Activated T-helper 1 cell treated with anti-CD3 and anti-CD28 coated beads, Interleukin-12 subunit alpha, Interleukin-12 subunit beta, Interleukin-2, Interleukin-4 antibody, amounts not matched to agents 30 ng/mL and 10 ng/mL and 1 ng/mL, durations not matched to agents 14 hours and 24 hours and 36 hours (primary cell): Measurements from ENCODE around the gene ZNF774. TPM values are rescaled to one million over a fixed set of nuclear protein-coding genes. Genes with fewer than 3 reads are reported as not detected.
A peak's percentile ranks its signal among the peaks of the same experiment; 100 is the strongest.
"Not testable (repeated sequence)": the region's sequence is repeated elsewhere in the genome, so short reads cannot be mapped to it uniquely, and the experiment has no call there.

ENCODE experiments used
- DNase-seq: peaks from one replicate; pipeline ENCODE4 v3.0.0; 2021; ENCODE audit warnings: low spot score
- H3K27ac Mint-ChIP-seq: one replicate; pipeline ENCODE4 v1.8.0; 2021; ENCODE audit warnings: mild to moderate bottlenecking, mixed read lengths
- H3K27me3 Mint-ChIP-seq: one replicate; pipeline ENCODE4 v1.8.0; 2022; ENCODE audit warnings: mild to moderate bottlenecking, moderate library complexity, mixed read lengths; ENCODE audit not compliant: insufficient read depth
- H3K36me3 Mint-ChIP-seq: one replicate; pipeline ENCODE4 v1.8.0; 2021; ENCODE audit warnings: low read depth, mixed read lengths
- H3K4me1 Mint-ChIP-seq: one replicate; pipeline ENCODE4 v1.8.0; 2021; ENCODE audit warnings: low read depth, mixed read lengths
- H3K4me3 Mint-ChIP-seq: one replicate; pipeline ENCODE4 v1.8.0; 2021; ENCODE audit warnings: mild to moderate bottlenecking, moderate library complexity, mixed read lengths
- H3K9me3 Mint-ChIP-seq: one replicate; pipeline ENCODE4 v1.8.0; 2021; ENCODE audit warnings: mixed read lengths
- intact Hi-C: fragments of 100-400 bp; cut with micrococcal nuclease; formaldehyde crosslinking; loops from one replicate; pipeline ENCODE4 v1.15.1; 2024
- total RNA-seq: library from RNA; stranded (reverse); gene quantifications from 2 replicates; pipeline ENCODE4 v1.2.3, GENCODE V29; 2022

Gene ZNF774
- total RNA-seq = 1.6 and 2.1 TPM in 2 replicates

- Mint-ChIP-seq H3K27me3 (no peaks in the 10 kb centered on the region), H3K4me3 (peak within 1 kb of the TSS; percentile 90), H3K27ac (peak within 1 kb of the TSS; percentile 85), H3K4me1 (peaks cover 10% of the 10 kb centered on the region), H3K9me3 (no peaks in the 10 kb centered on the region), H3K36me3 (no peaks in the 10 kb centered on the region)
- intact Hi-C loops = loop anchor here (1.0 to 2.0 kb wide), 5 partner anchors 10 to 67 kb away; partner anchors contain the start of gene IQGAP1
- DNase-seq = peak; percentile 88
Measured at GRCh38 chr15:90352107-90352893, at the start of gene ZNF774. Gene ZNF774 (plus strand): TSS chr15:90352284. CDS start chr15:90354661, 2,377 bp downstream.

GRCh38 chr15:90305355-90305754 is 46.7 kb upstream of the ZNF774 start:
- Mint-ChIP-seq H3K4me1 (peaks cover 49% of the 10 kb centered on the region), H3K27ac (peak overlapping the region; percentile 1)
- not testable (repeated sequence) for H3K27me3 Mint-ChIP-seq, H3K36me3 Mint-ChIP-seq, H3K9me3 Mint-ChIP-seq, H3K4me3 Mint-ChIP-seq, DNase-seq
- intact Hi-C loops = loop anchor here (10.0 kb wide), 1 partner anchor 411 kb away; the partner anchor contains the start of gene AP3S2

- H3K4me3 Mint-ChIP-seq = peak overlapping the region; percentile 63
- no peaks in the 10 kb centered on the region for H3K36me3 Mint-ChIP-seq
- peaks cover 49% of the 10 kb centered on the region for H3K4me1 Mint-ChIP-seq
- H3K9me3 Mint-ChIP-seq = no peaks in the 10 kb centered on the region
- H3K27ac Mint-ChIP-seq = peak overlapping the region; percentile 80
- intact Hi-C loops = loop anchor here (1.0 to 10.0 kb wide), 3 partner anchors 13 to 411 kb away; partner anchors contain the start of gene AP3S2
- H3K27me3 Mint-ChIP-seq = peaks cover 4% of the 10 kb centered on the region
- no peak for DNase-seq
Measured at GRCh38 chr15:90305932-90306331, 46.2 kb upstream of the ZNF774 start.

- no peaks in the 10 kb centered on the region for H3K36me3 Mint-ChIP-seq
- peaks cover 2% of the 10 kb centered on the region for H3K27me3 Mint-ChIP-seq
- intact Hi-C loops = loop anchor here (1.0 to 10.0 kb wide), 3 partner anchors 14 to 412 kb away; partner anchors contain the start of gene AP3S2
- peaks cover 44% of the 10 kb centered on the region for H3K4me1 Mint-ChIP-seq
- no peaks in the 10 kb centered on the region for H3K9me3 Mint-ChIP-seq
- peak overlapping the region; percentile 80 for H3K27ac Mint-ChIP-seq
- peak; percentile 30 for DNase-seq
- peak overlapping the region; percentile 63 for H3K4me3 Mint-ChIP-seq
Measured at GRCh38 chr15:90306560-90306959, 45.5 kb upstream of the ZNF774 start.

- DNase-seq = no peak
- Mint-ChIP-seq H3K9me3 (no peaks in the 10 kb centered on the region), H3K4me3 (no peak overlapping the region), H3K36me3 (no peaks in the 10 kb centered on the region), H3K27me3 (peaks cover 4% of the 10 kb centered on the region), H3K27ac (no peak overlapping the region), H3K4me1 (peaks cover 48% of the 10 kb centered on the region)
- intact Hi-C loops = loop anchor here (2.0 to 10.0 kb wide), 2 partner anchors 15 to 413 kb away; partner anchors contain the start of gene AP3S2
Measured at GRCh38 chr15:90307661-90308060, 44.4 kb upstream of the ZNF774 start.

DNA sequence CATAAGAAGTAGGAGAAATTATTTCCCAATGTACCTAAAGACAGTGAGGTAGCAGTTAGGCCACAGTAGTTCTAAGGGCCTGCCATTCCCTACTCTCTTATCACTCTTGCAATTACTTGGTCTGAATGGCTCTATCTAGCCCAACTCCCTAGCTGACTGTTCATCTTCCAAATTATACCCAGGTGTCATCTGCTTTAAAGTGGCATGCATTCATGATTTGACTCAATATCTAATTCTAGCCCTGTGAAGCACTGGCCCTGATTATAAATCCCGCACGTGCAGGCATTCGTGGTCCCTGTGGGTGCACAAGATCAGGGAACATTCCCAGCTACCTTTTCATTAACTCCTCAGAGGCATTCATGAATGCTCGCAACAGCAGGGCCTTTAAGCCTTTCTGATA is 43.1 kb upstream of the ZNF774 start:
- Mint-ChIP-seq H3K4me3 (no peak overlapping the region), H3K4me1 (peaks cover 43% of the 10 kb centered on the region), H3K27ac (no peak overlapping the region), H3K9me3 (no peaks in the 10 kb centered on the region), H3K27me3 (peaks cover 17% of the 10 kb centered on the region), H3K36me3 (no peaks in the 10 kb centered on the region)
- intact Hi-C loops = loop anchor here (10.0 kb wide), 1 partner anchor 414 kb away; the partner anchor contains the start of gene AP3S2
- no peak for DNase-seq

GRCh38 chr15:90315278-90315982 is 36.7 kb upstream of the ZNF774 start:
- DNase-seq = no peak
- intact Hi-C loops = no loop called here
- Mint-ChIP-seq H3K4me1 (peaks cover 18% of the 10 kb centered on the region), H3K4me3 (no peak overlapping the region), H3K9me3 (no peaks in the 10 kb centered on the region), H3K27ac (no peak overlapping the region), H3K27me3 (peaks cover 22% of the 10 kb centered on the region), H3K36me3 (no peaks in the 10 kb centered on the region)

- no peaks in the 10 kb centered on the region for H3K9me3 Mint-ChIP-seq
- intact Hi-C loops = no loop called here
- H3K4me3 Mint-ChIP-seq = no peak overlapping the region
- no peak for DNase-seq
- no peak overlapping the region for H3K27ac Mint-ChIP-seq
- peaks cover 20% of the 10 kb centered on the region for H3K27me3 Mint-ChIP-seq
- H3K36me3 Mint-ChIP-seq = no peaks in the 10 kb centered on the region
- peaks cover 20% of the 10 kb centered on the region for H3K4me1 Mint-ChIP-seq
Measured at GRCh38 chr15:90316139-90316538, 35.9 kb upstream of the ZNF774 start.

- no peak overlapping the region for H3K4me3 Mint-ChIP-seq
- H3K36me3 Mint-ChIP-seq = no peaks in the 10 kb centered on the region
- DNase-seq = no peak
- H3K27me3 Mint-ChIP-seq = peaks cover 12% of the 10 kb centered on the region
- intact Hi-C loops = no loop called here
- no peak overlapping the region for H3K27ac Mint-ChIP-seq
- no peaks in the 10 kb centered on the region for H3K9me3 Mint-ChIP-seq
- H3K4me1 Mint-ChIP-seq = peaks cover 9% of the 10 kb centered on the region
Measured at GRCh38 chr15:90318591-90318990, 33.5 kb upstream of the ZNF774 start.

DNA sequence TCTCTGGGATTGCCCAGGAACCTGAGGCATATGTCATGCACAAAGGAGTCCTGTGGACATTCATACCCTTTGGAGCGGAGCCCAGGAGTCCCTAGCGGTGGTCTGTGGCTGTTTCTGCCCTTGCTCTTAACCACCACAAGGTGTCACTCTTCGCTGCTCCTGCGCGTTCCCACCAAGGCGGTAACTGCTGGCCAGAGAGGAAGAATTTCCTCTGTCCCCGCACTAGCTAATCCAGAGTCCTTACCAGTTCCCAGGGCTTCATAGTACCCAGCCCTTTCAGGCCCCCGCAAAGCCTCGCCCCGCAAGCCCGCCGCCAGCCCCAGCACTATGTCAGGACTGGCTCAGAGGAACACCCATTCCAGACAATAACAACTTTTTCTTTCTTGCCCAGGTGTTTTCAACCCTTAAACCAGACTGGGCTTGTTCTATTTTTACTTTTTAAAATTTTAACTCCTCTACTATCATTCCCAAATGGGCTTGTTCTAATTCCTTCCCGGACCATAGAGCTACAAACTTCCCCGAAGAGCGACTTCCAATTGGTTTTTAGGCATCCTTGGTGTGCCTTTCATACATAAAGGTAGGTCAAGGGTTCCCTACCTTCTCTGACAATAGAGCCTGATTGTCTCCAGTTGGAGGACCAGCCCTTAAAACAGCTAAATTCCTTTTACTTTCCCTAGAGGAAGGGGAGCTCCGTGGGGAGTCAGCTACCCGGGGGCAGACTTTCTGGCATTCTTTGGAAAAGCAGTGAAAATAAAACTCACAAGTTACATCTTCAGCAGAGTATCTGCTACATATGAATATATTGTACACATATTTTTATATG is 31.8 kb upstream of the ZNF774 start:
- H3K27ac Mint-ChIP-seq = no peak overlapping the region
- no peak overlapping the region for H3K4me3 Mint-ChIP-seq
- no peaks in the 10 kb centered on the region for H3K36me3 Mint-ChIP-seq
- DNase-seq = peak; percentile 60
- intact Hi-C loops = loop anchor here (1.0 to 5.0 kb wide), 7 partner anchors 32 to 373 kb away; partner anchors contain the start of gene ZNF774
- H3K27me3 Mint-ChIP-seq = peaks cover 2% of the 10 kb centered on the region
- no peaks in the 10 kb centered on the region for H3K9me3 Mint-ChIP-seq
- H3K4me1 Mint-ChIP-seq = peaks cover 9% of the 10 kb centered on the region

- H3K9me3 Mint-ChIP-seq = no peaks in the 10 kb centered on the region
- H3K4me1 Mint-ChIP-seq = peaks cover 14% of the 10 kb centered on the region
- DNase-seq = no peak
- no peak overlapping the region for H3K27ac Mint-ChIP-seq
- no peaks in the 10 kb centered on the region for H3K36me3 Mint-ChIP-seq
- H3K27me3 Mint-ChIP-seq = peaks cover 2% of the 10 kb centered on the region
- no peak overlapping the region for H3K4me3 Mint-ChIP-seq
- intact Hi-C loops = loop anchor here (1.0 to 5.0 kb wide), 7 partner anchors 31 to 372 kb away; partner anchors contain the start of gene ZNF774
Measured at GRCh38 chr15:90320885-90321278, 31.2 kb upstream of the ZNF774 start.

- no peaks in the 10 kb centered on the region for H3K36me3 Mint-ChIP-seq
- peaks cover 15% of the 10 kb centered on the region for H3K4me1 Mint-ChIP-seq
- H3K27me3 Mint-ChIP-seq = peaks cover 4% of the 10 kb centered on the region
- no peak overlapping the region for H3K27ac Mint-ChIP-seq
- H3K4me3 Mint-ChIP-seq = no peak overlapping the region
- no peak for DNase-seq
- intact Hi-C loops = loop anchor here (5.0 kb wide), 1 partner anchor 280 kb away; no protein-coding TSS in a partner anchor
- no peaks in the 10 kb centered on the region for H3K9me3 Mint-ChIP-seq
Measured at GRCh38 chr15:90322538-90322937, 29.5 kb upstream of the ZNF774 start.
